Adipocyte (in vitro differentiated cells): ENCODE results near the gene ZNF496.
"Not testable (repeated sequence)": the region's sequence is repeated elsewhere in the genome, so short reads cannot be mapped to it uniquely, and the experiment has no call there.

ENCODE experiments used
- DNase-seq: peaks from one replicate; pipeline ENCODE4 v3.0.0-alpha.2; 2015; ENCODE audit warnings: low read depth
- H3K27me3 ChIP-seq: replicated peaks from 2 replicates; pipeline ENCODE4 v1.7.0; 2013; ENCODE audit warnings: mild to moderate bottlenecking, low read length, moderate library complexity; ENCODE audit not compliant: control insufficient read depth, insufficient read depth
- H3K36me3 ChIP-seq: 2 replicates; pipeline ENCODE4 v1.7.0; 2013; ENCODE audit warnings: low read length, mild to moderate bottlenecking, moderate library complexity; ENCODE audit not compliant: control insufficient read depth, insufficient read depth, severe bottlenecking
- H3K4me1 ChIP-seq: 2 replicates; pipeline ENCODE4 v1.7.0; 2013; ENCODE audit warnings: mild to moderate bottlenecking, low read length, moderate library complexity; ENCODE audit not compliant: control insufficient read depth, insufficient read depth
- H3K4me3 ChIP-seq: 2 replicates; pipeline ENCODE4 v1.7.0; 2013; ENCODE audit warnings: mild to moderate bottlenecking, low read length, moderate library complexity
- H3K9ac ChIP-seq: 2 replicates; pipeline ENCODE4 v1.7.0; 2013; ENCODE audit warnings: mild to moderate bottlenecking, low read length, moderate library complexity
- H3K9me3 ChIP-seq: 2 replicates; pipeline ENCODE4 v1.7.0; 2013; ENCODE audit warnings: mild to moderate bottlenecking, low read length, moderate library complexity; ENCODE audit not compliant: control insufficient read depth

ZNF496 gene

DNA sequence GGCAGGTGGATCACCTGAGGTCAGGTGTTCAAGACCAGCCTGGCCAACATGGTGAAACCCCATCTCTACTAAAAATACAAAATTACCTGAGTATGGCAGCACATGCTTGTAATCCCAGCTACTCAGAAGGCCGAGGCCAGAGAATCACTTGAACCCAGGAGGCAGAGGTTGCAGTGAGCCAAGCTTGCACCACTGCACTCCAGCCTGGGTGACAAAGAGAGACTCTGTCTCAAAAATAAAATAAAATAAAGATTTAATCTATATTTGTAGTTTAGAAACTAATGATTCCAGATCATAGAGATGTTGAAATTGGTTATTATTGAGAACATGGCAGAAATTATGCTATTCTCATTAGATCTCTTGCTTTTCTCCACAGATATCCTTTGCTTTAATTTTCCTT is 75.9 kb downstream of the ZNF496 start, which contains the start of gene VN1R5:
Gene VN1R5, plus strand, starts transcription at position 301 of the 400 bp plus-strand sequence.
- H3K4me3 ChIP-seq, H3K36me3 ChIP-seq, DNase-seq, H3K9ac ChIP-seq, H3K27me3 ChIP-seq, H3K4me1 ChIP-seq: not testable (repeated sequence)
- peaks cover 14% of the 10 kb centered on the region for H3K9me3 ChIP-seq

- Histone ChIP-seq H3K36me3 (no peaks in the 10 kb centered on the region), H3K9me3 (peaks cover 10% of the 10 kb centered on the region), H3K4me3 (no peak overlapping the region), H3K4me1 (no peaks in the 10 kb centered on the region), H3K27me3 (no peaks in the 10 kb centered on the region), H3K9ac (no peak overlapping the region)
- no peak for DNase-seq
Observed at GRCh38 chr1:247247568-247247967, 84.1 kb downstream of the ZNF496 start.
